ENCODE measurements around the gene ATG14. TPM values are rescaled to one million over a fixed set of nuclear protein-coding genes. Genes with fewer than 3 reads are reported as not detected.
A peak's percentile ranks its signal among the peaks of the same experiment; 100 is the strongest.
"Not testable (repeated sequence)": the region's sequence is repeated elsewhere in the genome, so short reads cannot be mapped to it uniquely, and the experiment has no call there.

Gene ATG14
- polyA plus RNA-seq, 2 of the 4 experiments (the other 2 are of a cell fraction): 5.9 to 7.4 TPM

DNA sequence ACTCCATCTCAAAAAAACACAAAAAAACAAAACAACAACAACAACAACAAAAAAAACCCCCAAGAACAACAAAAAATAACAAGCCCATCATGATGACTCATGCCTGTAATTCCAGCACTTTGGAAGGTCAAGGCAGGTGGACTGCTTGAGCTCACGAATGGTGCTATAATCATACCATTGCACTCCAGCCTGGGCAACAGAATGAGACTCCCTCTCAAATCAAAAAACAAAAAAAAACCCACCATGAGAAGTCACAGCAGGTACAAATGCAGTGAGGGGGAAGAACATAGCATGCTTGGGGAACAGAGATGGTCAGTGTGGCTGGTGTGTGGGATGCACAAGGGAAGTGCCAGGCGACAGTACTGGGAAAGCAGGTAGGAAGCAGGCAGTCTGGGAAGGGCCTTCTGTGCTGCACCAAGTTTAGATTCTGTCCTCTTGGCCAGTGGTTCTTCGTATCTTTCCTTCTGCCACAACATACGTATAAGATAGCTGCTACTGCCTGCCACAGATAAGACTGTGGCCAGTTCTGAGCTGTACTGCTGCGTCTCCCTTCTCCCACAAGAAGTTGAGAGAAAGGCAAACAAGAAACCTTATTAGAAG lies 28.0 kb downstream of the ATG14 start:
- H3K4me2 ChIP-seq: no peak overlapping the region
- FAIRE-seq (no peak), ATAC-seq (peak; percentile 36 to 52; a peak in 3 of 6 replicates), DNase-seq (ENCODE audit: low read depth in 1 of 2, low spot score in 1 of 2) (no peak)
- H3K9me3 ChIP-seq: no peaks in the 10 kb centered on the region
- POLR2A ChIA-PET: no interaction called here
- H3K4me1 ChIP-seq: peaks cover 8% of the 10 kb centered on the region; the same call in 2 of the 3 replicates
- WGBS (ENCODE audit: missing lambda C conversion rate): 90% methylated on average over 5 of the region's 5 CpGs
- H3K27ac ChIP-seq: no peak overlapping the region; a peak in 1 of 6 replicates
- TF ChIP-seq ZFP36 (IDR thresholded peaks at IDR 0.05; ENCODE audit: borderline replicate concordance, partially characterized antibody) (no peak), FOSL2 (IDR thresholded peaks at IDR 0.05) (no peak), FOSL2 (CRISPR knock-in tag; IDR thresholded peaks at IDR 0.05) (peak; percentile 23; the same call in 1 of the 2 replicates)
- H3K4me3 ChIP-seq: no peak overlapping the region
- CTCF ChIA-PET: interaction anchor here (1.7 kb wide), 1 partner anchor 113 kb away, joined by 5 read pairs; no protein-coding TSS in a partner anchor

GRCh38 chr14:55383056-55383466 lies 28.6 kb downstream of the ATG14 start:
- DNase-seq (ENCODE audit: low read depth in 1 of 2, low spot score in 1 of 2); H3K9me3 ChIP-seq; POLR2A ChIA-PET; H3K4me1 ChIP-seq; ATAC-seq; H3K4me3 ChIP-seq; H3K27ac ChIP-seq; FAIRE-seq; H3K4me2 ChIP-seq: not testable (repeated sequence)
- CTCF ChIA-PET: interaction anchor here (1.7 kb wide), 1 partner anchor 112 kb away, joined by 5 read pairs; no protein-coding TSS in a partner anchor
- 50% methylated on average over 10 of the region's 10 CpGs for WGBS (ENCODE audit: missing lambda C conversion rate)

GRCh38 chr14:55382483-55382882 lies 29.1 kb downstream of the ATG14 start:
- TF ChIP-seq POLR2AphosphoS2 (conservative IDR thresholded peaks at IDR 0.05; ENCODE audit: low read length) (no peak), ATOH8 (CRISPR knock-in tag; IDR thresholded peaks at IDR 0.05; ENCODE audit: low read depth) (no peak), MAFK (IDR thresholded peaks at IDR 0.05; ENCODE audit: partially characterized antibody) (no peak), HDAC2 (IDR thresholded peaks at IDR 0.05) (no peak), RFX5 (IDR thresholded peaks at IDR 0.05) (no peak), MAX (IDR thresholded peaks at IDR 0.05) (no peak), NR3C1 (IDR thresholded peaks at IDR 0.05) (no peak)
- FAIRE-seq (no peak), ATAC-seq (no peak), DNase-seq (ENCODE audit: low read depth in 1 of 2, low spot score in 1 of 2) (no peak)
- no peak overlapping the region for H3K4me3 ChIP-seq
- H3K27ac ChIP-seq: no peak overlapping the region
- CTCF ChIA-PET: interaction anchor here (1.1 to 1.4 kb wide), 3 partner anchors 28 to 112 kb away, joined by 3 to 4 read pairs (median 3); no protein-coding TSS in a partner anchor
- H3K4me1 ChIP-seq: peaks cover 8% of the 10 kb centered on the region; the same call in 2 of the 3 replicates
- POLR2A ChIA-PET: interaction anchor here (1.2 kb wide), 1 partner anchor 29 kb away, joined by 4 read pairs; the partner anchor contains the start of gene ATG14
- 69% methylated on average over 4 of the region's 4 CpGs for WGBS (ENCODE audit: missing lambda C conversion rate)
- H3K4me2 ChIP-seq: no peak overlapping the region
- H3K9me3 ChIP-seq: no peaks in the 10 kb centered on the region

GRCh38 chr14:55381561-55381960 lies 30.1 kb downstream of the ATG14 start:
- no peak overlapping the region for H3K4me2 ChIP-seq
- CTCF ChIA-PET: interaction anchor here (1.1 to 1.4 kb wide), 3 partner anchors 27 to 111 kb away, joined by 3 to 4 read pairs (median 3); no protein-coding TSS in a partner anchor
- peaks cover 8% of the 10 kb centered on the region; the same call in 2 of the 3 replicates for H3K4me1 ChIP-seq

More at GRCh38 chr14:55381561-55381960, 30.1 kb downstream of the ATG14 start:
- POLR2A ChIA-PET: interaction anchor here (1.2 kb wide), 1 partner anchor 30 kb away, joined by 4 read pairs; the partner anchor contains the start of gene ATG14
- Histone ChIP-seq H3K4me3 (no peak overlapping the region), H3K27ac (no peak overlapping the region), H3K9me3 (no peaks in the 10 kb centered on the region)
- 71% methylated on average over 2 of the region's 2 CpGs for WGBS (ENCODE audit: missing lambda C conversion rate)
- FAIRE-seq: no peak
- no peak for ATAC-seq
- DNase-seq (ENCODE audit: low read depth in 1 of 2, low spot score in 1 of 2): no peak
- TF ChIP-seq, protein P1, sequence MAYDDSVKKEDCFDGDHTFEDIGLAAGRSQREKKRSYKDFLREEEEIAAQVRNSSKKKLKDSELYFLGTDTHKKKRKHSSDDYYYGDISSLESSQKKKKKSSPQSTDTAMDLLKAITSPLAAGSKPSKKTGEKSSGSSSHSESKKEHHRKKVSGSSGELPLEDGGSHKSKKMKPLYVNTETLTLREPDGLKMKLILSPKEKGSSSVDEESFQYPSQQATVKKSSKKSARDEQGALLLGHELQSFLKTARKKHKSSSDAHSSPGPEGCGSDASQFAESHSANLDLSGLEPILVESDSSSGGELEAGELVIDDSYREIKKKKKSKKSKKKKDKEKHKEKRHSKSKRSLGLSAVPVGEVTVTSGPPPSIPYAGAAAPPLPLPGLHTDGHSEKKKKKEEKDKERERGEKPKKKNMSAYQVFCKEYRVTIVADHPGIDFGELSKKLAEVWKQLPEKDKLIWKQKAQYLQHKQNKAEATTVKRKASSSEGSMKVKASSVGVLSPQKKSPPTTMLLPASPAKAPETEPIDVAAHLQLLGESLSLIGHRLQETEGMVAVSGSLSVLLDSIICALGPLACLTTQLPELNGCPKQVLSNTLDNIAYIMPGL (CRISPR knock-in tag; IDR thresholded peaks at IDR 0.05; ENCODE audit: borderline replicate concordance): no peak
- TF ChIP-seq FOSL2 (IDR thresholded peaks at IDR 0.05) (no peak), FOSL2 (CRISPR knock-in tag; IDR thresholded peaks at IDR 0.05) (no peak), HDAC2 (IDR thresholded peaks at IDR 0.05) (no peak), NR3C1 (IDR thresholded peaks at IDR 0.05) (no peak), BCL3 (IDR thresholded peaks at IDR 0.05) (no peak), HOXB13 (CRISPR knock-in tag; IDR thresholded peaks at IDR 0.05; ENCODE audit: low read depth) (no peak), GATA3 (IDR thresholded peaks at IDR 0.05; ENCODE audit: borderline replicate concordance) (no peak), RNF2 (IDR thresholded peaks at IDR 0.05; ENCODE audit: borderline replicate concordance, low read depth) (no peak)

Measured in A549 (cell line).